ENCODE measurements around the gene ITPR2.

DNA sequence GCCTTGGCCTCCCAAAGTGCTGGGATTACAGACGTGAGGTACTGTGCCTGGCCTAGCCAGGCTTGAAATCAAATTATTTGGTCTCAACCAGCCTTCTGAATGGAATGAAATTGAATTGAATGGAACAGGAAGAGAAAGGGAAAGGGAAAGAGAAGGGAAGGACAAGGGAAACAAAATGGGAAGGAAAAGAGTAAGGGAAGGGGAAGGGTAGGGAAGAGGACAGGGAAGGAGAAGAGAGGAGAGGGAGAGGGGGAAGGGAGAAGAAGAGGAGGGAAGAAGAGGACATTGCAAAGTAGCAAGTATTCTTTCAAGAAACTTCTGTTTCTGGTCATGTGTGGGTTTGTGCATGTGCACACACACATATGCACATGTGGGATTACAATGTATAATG is 97.8 kb downstream of the ITPR2 start:
- TF ChIP-seq, protein P1, sequence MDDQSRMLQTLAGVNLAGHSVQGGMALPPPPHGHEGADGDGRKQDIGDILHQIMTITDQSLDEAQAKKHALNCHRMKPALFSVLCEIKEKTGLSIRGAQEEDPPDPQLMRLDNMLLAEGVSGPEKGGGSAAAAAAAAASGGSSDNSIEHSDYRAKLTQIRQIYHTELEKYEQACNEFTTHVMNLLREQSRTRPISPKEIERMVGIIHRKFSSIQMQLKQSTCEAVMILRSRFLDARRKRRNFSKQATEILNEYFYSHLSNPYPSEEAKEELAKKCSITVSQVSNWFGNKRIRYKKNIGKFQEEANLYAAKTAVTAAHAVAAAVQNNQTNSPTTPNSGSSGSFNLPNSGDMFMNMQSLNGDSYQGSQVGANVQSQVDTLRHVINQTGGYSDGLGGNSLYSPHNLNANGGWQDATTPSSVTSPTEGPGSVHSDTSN (IDR thresholded peaks at IDR 0.05), result no peak
- TF ChIP-seq EZH2phosphoT487 (IDR thresholded peaks at IDR 0.05; ENCODE audit: borderline replicate concordance, low read depth) (no peak), GATA2 (CRISPR knock-in tag; IDR thresholded peaks at IDR 0.05) (no peak)
